Fibroblast of villous mesenchyme (primary cell): ENCODE data around the gene PKN2. TPM values are rescaled to one million over a fixed set of nuclear protein-coding genes. Genes with fewer than 3 reads are reported as not detected.
A peak's percentile ranks its signal among the peaks of the same experiment; 100 is the strongest.
"Not testable (repeated sequence)": the region's sequence is repeated elsewhere in the genome, so short reads cannot be mapped to it uniquely, and the experiment has no call there.

Experiments used
- DNase-seq: peaks from one replicate; pipeline ENCODE4 v3.0.0-alpha.2; 2010; ENCODE audit warnings: low read depth
- H3K4me3 ChIP-seq: 2 replicates; pipeline ENCODE4 v1.5.1; 2011; ENCODE audit warnings: low read depth, mild to moderate bottlenecking, low read length
- total RNA-seq: library from RNA; depleted of rRNA; stranded (reverse); fragments of >200 nt; gene quantifications from 2 replicates; pipeline ENCODE4 v1.2.3, GENCODE V29; 2012
- TF ChIP-seq, protein P1 (sequence below): IDR thresholded peaks from 2 replicates; pipeline ENCODE4 v1.5.1; 2012; ENCODE audit warnings: low read depth, mild to moderate bottlenecking, low read length; ENCODE audit not compliant: insufficient read depth

Gene PKN2
- total RNA-seq, 1 donor: 56.1 TPM

- no peak for DNase-seq
- no peak overlapping the region for H3K4me3 ChIP-seq
- TF ChIP-seq, protein P1, sequence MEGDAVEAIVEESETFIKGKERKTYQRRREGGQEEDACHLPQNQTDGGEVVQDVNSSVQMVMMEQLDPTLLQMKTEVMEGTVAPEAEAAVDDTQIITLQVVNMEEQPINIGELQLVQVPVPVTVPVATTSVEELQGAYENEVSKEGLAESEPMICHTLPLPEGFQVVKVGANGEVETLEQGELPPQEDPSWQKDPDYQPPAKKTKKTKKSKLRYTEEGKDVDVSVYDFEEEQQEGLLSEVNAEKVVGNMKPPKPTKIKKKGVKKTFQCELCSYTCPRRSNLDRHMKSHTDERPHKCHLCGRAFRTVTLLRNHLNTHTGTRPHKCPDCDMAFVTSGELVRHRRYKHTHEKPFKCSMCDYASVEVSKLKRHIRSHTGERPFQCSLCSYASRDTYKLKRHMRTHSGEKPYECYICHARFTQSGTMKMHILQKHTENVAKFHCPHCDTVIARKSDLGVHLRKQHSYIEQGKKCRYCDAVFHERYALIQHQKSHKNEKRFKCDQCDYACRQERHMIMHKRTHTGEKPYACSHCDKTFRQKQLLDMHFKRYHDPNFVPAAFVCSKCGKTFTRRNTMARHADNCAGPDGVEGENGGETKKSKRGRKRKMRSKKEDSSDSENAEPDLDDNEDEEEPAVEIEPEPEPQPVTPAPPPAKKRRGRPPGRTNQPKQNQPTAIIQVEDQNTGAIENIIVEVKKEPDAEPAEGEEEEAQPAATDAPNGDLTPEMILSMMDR: no peak
Observed at GRCh38 chr1:88691540-88691939, 7.5 kb downstream of the PKN2 start.

- H3K4me3 ChIP-seq: no peak overlapping the region
- TF ChIP-seq, protein P1: no peak
- DNase-seq: no peak
Observed at GRCh38 chr1:88695781-88696180, 11.7 kb downstream of the PKN2 start.

- TF ChIP-seq, protein P1: no peak
- no peak for DNase-seq
- H3K4me3 ChIP-seq: no peak overlapping the region
Observed at GRCh38 chr1:88697503-88697902, 13.4 kb downstream of the PKN2 start.

DNA sequence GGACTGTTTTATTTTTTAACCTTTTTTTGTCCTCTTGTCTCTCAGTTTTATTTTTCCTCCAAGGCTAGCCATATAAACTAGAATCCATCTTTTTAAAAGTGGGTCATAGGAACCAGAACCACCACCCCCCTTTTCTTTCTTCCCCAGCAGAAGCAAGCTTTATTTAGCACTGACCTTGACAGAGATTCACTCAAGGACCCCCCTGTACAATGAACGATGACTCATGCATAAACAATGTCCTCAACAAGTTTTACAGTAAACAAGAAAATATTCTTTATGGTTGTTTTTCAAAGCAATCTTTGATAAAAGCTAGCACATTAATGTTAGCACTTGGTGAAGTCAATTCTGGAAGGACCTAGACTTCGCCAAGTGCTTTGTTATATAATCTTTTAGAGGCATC, 14.1 kb downstream of the PKN2 start:
- peak; percentile 41 for DNase-seq
- H3K4me3 ChIP-seq: no peak overlapping the region
- TF ChIP-seq, protein P1: no peak

- TF ChIP-seq, protein P1: no peak
- DNase-seq: no peak
- no peak overlapping the region for H3K4me3 ChIP-seq
Observed at GRCh38 chr1:88698764-88699163, 14.7 kb downstream of the PKN2 start.

DNA sequence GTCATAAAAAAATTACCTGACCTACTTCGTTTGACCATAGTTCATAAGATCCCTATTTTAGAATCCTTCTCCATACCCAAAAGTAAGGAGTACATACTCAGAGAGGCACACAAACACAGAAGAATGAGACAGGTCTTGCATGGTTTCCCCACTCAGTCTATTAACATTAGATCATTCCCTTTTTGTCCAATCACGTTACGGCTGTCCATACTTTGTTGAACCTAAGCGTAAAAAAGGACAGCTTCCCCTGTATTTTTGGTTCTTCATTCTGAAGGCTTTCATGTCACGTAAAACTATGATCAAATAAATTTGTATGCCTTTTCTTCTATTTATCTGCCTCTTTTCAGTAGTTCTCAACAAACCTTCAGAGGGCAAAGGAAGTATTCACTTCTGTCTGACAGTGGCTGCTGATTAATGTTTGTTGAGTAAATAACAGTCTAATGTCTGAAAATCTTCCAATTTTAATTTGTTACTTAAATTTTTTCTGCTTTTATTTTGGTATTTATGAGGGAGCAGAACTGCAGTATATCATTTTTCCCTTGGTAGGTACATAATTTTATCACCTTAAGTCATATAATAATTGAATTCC, 16.4 kb downstream of the PKN2 start:
- DNase-seq: no peak
- TF ChIP-seq, protein P1: no peak
- no peak overlapping the region for H3K4me3 ChIP-seq

GRCh38 chr1:88701275-88701674, 17.2 kb downstream of the PKN2 start:
- DNase-seq: peak; percentile 76
- H3K4me3 ChIP-seq: no peak overlapping the region
- TF ChIP-seq, protein P1: no peak

DNA sequence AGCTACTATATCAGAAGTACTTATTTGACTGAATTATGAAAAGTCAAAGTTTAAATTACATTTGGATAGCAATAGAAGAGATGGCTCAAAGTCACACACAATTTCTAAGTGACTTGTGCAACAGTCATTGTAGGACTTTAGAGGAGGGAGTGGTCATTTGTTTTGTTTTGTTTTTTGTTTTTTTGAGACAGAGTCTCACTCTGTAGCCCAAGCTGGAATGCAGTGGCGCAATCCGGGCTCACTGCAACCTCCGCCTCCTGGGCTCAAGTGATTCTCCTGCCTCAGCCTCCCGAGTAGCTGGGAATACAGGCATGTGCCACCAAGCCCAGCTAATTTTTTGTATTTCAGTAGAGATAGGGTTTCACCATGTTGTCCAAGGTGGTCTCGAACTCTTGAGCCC, 17.7 kb downstream of the PKN2 start:
- DNase-seq: peak; percentile 28

More for the DNA sequence above, 17.7 kb downstream of the PKN2 start:
- H3K4me3 ChIP-seq: not testable (repeated sequence)
